Tibial artery (tissue), 4 donors: Measurements from ENCODE around the gene CFAP221.

ENCODE experiments used
- DNase-seq, 2 donors: peaks; one replicate each; pipeline ENCODE4 v3.0.0-alpha.2; 2019
- H3K27ac ChIP-seq, 2 donors: fragments of 200-600 bp; sonication (generic) in 1 of 2; 1 replicate in 1 of 2; 2 replicates in 1 of 2; pipeline ENCODE4 v1.5.1; 2018 to 2019; ENCODE audit warnings: mild to moderate bottlenecking in 1 of 2
- H3K27me3 ChIP-seq, 2 donors: fragments of 200-600 bp; sonication (generic) in 1 of 2; one replicate each; pipeline versions ENCODE4 v1.5.1 to v1.6.0; 2016 to 2019
- H3K36me3 ChIP-seq, 3 donors: fragments of 200-600 bp; sonication (generic) in 2 of 3; one replicate each; pipeline ENCODE4 v1.5.1; 2016 to 2019; ENCODE audit warnings: mild to moderate bottlenecking in 2 of 3
- H3K4me1 ChIP-seq, 4 donors: fragments of 200-600 bp; sonication (generic) in 2 of 4; 1 replicate in 3 of 4; 2 replicates in 1 of 4; pipeline ENCODE4 v1.5.1; 2016 to 2019
- H3K4me3 ChIP-seq, 2 donors: fragments of 200-600 bp; sonication (generic) in 1 of 2; 1 replicate in 1 of 2; 2 replicates in 1 of 2; pipeline ENCODE4 v1.5.1; 2018 to 2019; ENCODE audit warnings: mild to moderate bottlenecking in 2 of 2
- H3K9me3 ChIP-seq, 3 donors: fragments of 200-600 bp; sonication (generic) in 1 of 3; one replicate each; pipeline ENCODE4 v1.5.1; 2016 to 2019
- CTCF ChIP-seq, 2 experiments: fragments of 200-600 bp in 1 of 2; fragments of 450-650 bp in 1 of 2; IDR thresholded peaks; one replicate each; pipeline ENCODE4 v1.5.1; 2017 to 2019; ENCODE audit warnings: antibody characterized with exemption in 2 of 2, mild to moderate bottlenecking in 1 of 2, moderate library complexity in 1 of 2
- intact Hi-C: fragments of 100-400 bp; cut with DNase I; formaldehyde crosslinking; loops from one replicate; pipeline ENCODE4 v1.15.0; 2023; ENCODE audit warnings: low total_unique reads

The CFAP221 gene

GRCh38 chr2:119548516-119549120 lies 4.4 kb downstream of the CFAP221 start:
- H3K36me3 ChIP-seq = no peaks in the 10 kb centered on the region
- intact Hi-C loops = no loop called here
- H3K9me3 ChIP-seq = no peaks in the 10 kb centered on the region
- peaks cover 0 to 12% (median 7%) of the 10 kb centered on the region in 4 donors for H3K4me1 ChIP-seq
- no peak overlapping the region for H3K27ac ChIP-seq
- no peak for DNase-seq
- H3K27me3 ChIP-seq = no peaks in the 10 kb centered on the region
- TF ChIP-seq CTCF (IDR thresholded peaks at IDR 0.05) = no peak
- no peak overlapping the region for H3K4me3 ChIP-seq

DNA sequence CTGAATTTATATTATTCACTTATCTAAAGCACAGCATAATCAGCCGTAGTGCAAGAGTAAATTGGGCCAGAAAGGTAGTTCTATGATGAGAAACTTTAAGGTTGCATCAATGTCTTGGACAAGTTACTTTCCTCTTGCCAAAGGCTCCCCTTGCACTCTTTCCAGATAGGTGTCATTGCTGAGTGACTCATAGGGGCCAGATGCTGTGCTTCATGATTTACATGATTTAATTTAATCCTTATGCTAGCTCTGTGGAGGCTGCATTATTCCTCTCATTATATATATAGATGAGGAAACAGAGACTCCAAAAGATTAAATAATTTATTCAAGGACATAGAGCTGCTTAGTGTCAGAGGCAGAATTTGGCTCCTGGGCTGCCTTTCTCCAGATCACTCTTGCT lies 5.0 kb downstream of the CFAP221 start:
- Histone ChIP-seq H3K4me3 (no peak overlapping the region), H3K9me3 (no peaks in the 10 kb centered on the region), H3K27me3 (no peaks in the 10 kb centered on the region), H3K4me1 (peaks cover 0 to 9% (median 6%) of the 10 kb centered on the region in 4 donors), H3K36me3 (no peaks in the 10 kb centered on the region), H3K27ac (no peak overlapping the region)
- no peak for DNase-seq
- no peak for TF ChIP-seq CTCF (IDR thresholded peaks at IDR 0.05)
- intact Hi-C loops = no loop called here

DNA sequence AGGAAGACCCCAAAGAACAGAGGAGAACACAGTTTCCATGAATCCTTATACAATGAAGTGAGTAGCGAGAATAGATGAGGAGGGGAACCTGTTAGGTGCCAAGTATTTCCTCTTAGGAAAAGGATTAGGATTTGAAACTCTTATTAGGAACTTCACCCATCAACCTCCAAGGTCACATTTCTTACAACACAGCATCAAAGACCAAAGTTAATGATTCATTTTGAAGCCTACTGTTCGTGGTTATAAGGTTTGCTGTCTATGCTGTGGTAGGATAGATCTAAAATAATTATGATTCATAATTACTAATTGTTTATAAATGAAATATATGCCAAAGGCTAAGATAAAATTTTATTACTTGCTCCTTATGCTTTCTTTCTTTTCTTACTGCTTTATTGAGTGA lies 6.1 kb downstream of the CFAP221 start:
- no peak for DNase-seq
- Histone ChIP-seq H3K27me3 (no peaks in the 10 kb centered on the region), H3K36me3 (no peaks in the 10 kb centered on the region), H3K4me3 (no peak overlapping the region), H3K27ac (no peak overlapping the region), H3K9me3 (no peaks in the 10 kb centered on the region), H3K4me1 (no peaks in the 10 kb centered on the region)
- no peak for TF ChIP-seq CTCF (IDR thresholded peaks at IDR 0.05)
- intact Hi-C loops = no loop called here

DNA sequence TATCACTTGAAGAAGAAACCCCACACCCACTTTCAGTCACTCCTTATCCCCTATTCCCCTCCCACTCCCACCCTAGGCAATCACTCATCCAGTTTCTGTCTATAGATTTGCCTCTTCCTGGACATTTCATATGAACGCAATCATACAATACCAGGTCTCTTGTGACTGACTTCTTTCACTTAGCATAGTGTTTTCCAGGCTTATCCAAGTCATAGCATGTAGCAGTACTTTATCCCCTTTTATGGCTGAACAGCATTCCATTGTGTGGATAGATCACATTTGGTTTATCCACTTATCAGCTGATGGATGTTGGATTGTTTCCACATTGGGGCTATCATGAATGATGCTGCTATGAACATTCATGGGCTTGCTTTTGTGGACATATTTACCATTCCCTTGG lies 6.6 kb downstream of the CFAP221 start:
- no peak for DNase-seq

GRCh38 chr2:119552902-119553301 lies 8.7 kb downstream of the CFAP221 start:
- DNase-seq = no peak
- no peaks in the 10 kb centered on the region for H3K36me3 ChIP-seq
- H3K9me3 ChIP-seq = no peaks in the 10 kb centered on the region
- H3K4me1 ChIP-seq = no peaks in the 10 kb centered on the region
- no peak overlapping the region for H3K27ac ChIP-seq
- no peak for TF ChIP-seq CTCF (IDR thresholded peaks at IDR 0.05)
- H3K4me3 ChIP-seq = no peak overlapping the region
- H3K27me3 ChIP-seq = no peaks in the 10 kb centered on the region
- intact Hi-C loops = no loop called here

More for the DNA sequence above, 6.6 kb downstream of the CFAP221 start:
- Histone ChIP-seq H3K36me3 (no peaks in the 10 kb centered on the region), H3K9me3 (no peaks in the 10 kb centered on the region), H3K27me3 (no peaks in the 10 kb centered on the region), H3K4me1 (no peaks in the 10 kb centered on the region), H3K4me3 (no peak overlapping the region), H3K27ac (no peak overlapping the region)
- TF ChIP-seq CTCF (IDR thresholded peaks at IDR 0.05) = no peak
- intact Hi-C loops = no loop called here
